H1 (cell line): ENCODE measurements around the gene DBH.

Experiments used
- JUN ChIP-seq: IDR thresholded peaks from 2 replicates; pipeline ENCODE4 v1.6.1; 2011; ENCODE audit warnings: low read depth, mild to moderate bottlenecking, improper control_type of control experiment, low read length
- POLR2A ChIP-seq, 2 experiments: IDR thresholded peaks; 1 replicate in 1 of 2; 2 replicates in 1 of 2; pipeline ENCODE4 v1.6.1; 2011; ENCODE audit warnings: low read depth in 2 of 2, low read length in 2 of 2, mild to moderate bottlenecking in 2 of 2; ENCODE audit errors: control extremely low read depth in 1 of 2
- POLR2AphosphoS5 ChIP-seq: IDR thresholded peaks from 2 replicates; pipeline ENCODE4 v1.6.1; 2011; ENCODE audit warnings: low read depth, low read length
- POU5F1 ChIP-seq: IDR thresholded peaks from 2 replicates; pipeline ENCODE4 v1.6.1; 2011; ENCODE audit warnings: low read depth, mild to moderate bottlenecking, low read length, moderate library complexity

DNA sequence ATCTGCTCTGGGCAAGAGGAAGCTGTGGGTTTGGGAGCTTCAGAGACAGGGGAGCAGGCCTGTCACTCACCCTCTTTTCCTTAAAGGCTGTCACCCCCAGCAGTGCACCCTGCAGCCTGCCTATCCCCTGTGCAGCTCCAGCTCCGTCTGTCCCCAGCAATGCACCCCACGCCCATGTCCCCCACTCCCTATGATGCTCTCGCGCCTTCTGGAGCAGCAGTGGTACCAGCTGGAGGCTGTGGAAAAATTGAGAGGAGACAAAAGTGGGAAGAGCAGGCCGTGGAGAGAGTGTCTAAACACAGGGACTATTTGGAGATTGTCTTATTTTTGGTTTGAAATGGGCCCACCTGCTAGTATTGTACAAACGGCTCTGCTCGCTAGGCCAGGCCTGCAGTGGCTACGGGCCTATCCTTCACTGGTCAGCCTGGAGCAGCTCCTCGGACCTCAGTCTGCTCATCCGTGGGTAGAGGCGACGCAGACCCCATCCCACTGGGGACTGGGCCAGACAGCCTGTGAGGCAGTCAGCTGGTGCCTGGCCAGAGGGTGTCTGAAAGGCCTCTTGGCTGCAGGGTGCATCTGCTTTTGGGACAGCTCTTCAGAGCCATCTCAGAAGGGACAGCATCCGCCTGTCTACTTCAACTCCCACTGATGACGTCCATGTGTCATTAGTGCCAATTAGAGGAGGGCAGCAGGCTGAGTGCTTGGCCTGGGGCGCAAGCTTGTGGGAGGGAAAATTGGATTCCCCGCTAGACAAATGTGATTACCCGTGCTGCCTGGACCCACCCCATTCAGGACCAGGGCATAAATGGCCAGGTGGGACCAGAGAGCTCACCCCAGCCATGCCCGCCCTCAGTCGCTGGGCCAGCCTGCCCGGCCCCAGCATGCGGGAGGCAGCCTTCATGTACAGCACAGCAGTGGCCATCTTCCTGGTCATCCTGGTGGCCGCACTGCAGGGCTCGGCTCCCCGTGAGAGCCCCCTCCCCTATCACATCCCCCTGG lies at the start of gene DBH:
- TF ChIP-seq JUN (no peak), POLR2A (IDR thresholded peaks at IDR 0.05; ENCODE audit: control extremely low read depth in 1 of 2, low read depth in 2 of 2, low read length in 2 of 2) (no peak), POU5F1 (no peak), POLR2AphosphoS5 (no peak)
